GM12878 (cell line): ENCODE results near the gene FAF1. TPM values are rescaled to one million over a fixed set of nuclear protein-coding genes. Genes with fewer than 3 reads are reported as not detected.

Experiments used
- ATAC-seq: fragments of 200-7000 bp; cut with Tn5 transposase; 3 replicates; pipeline ENCODE4 v1.9.1; 2020; ENCODE audit warnings: mild to moderate bottlenecking, moderate library complexity
- BruUV-seq: library from RNA; stranded (reverse); fragments of 400-500 nt; replicated peaks from 2 replicates; lab custom pipeline; 2021; lab: Mats Ljungman, UMichigan
- CTCF ChIA-PET: fragments of 300-600 bp; sonication (Branson Sonifier 250); formaldehyde crosslinking; extraction: SDS; loops from one replicate; lab custom pipeline; 2021; ENCODE audit warnings: inconsistent platforms; lab: Yijun Ruan, JAX
- POLR2A ChIA-PET: fragments of 350-600 bp; formaldehyde crosslinking; extraction: SDS; loops from one replicate; lab custom pipeline; 2021; ENCODE audit warnings: inconsistent platforms; lab: Charles Lee
- RAD21 ChIA-PET: fragments of 300-600 bp; sonication (Branson Sonifier 250); formaldehyde crosslinking; loops from one replicate; lab custom pipeline; 2023; ENCODE audit warnings: antibody characterized with exemption; ENCODE audit not compliant: unreplicated experiment; lab: Charles Lee
- SMC1A ChIA-PET: fragments of 300-600 bp; sonication (Branson Sonifier 250); formaldehyde crosslinking; loops from one replicate; lab custom pipeline; 2023; ENCODE audit not compliant: unreplicated experiment, uncharacterized antibody; lab: Charles Lee
- DNase-seq: peaks from one replicate; pipeline ENCODE4 v3.0.0-alpha.2; 2011; ENCODE audit warnings: low read depth, low spot score
- FAIRE-seq: peaks from 3 replicates; lab custom pipeline; 2011; peaks lifted over from hg19 to GRCh38; lab: Jason Lieb, UNC
- H2AFZ ChIP-seq: 2 replicates; pipeline ENCODE4 v1.6.0; 2011; ENCODE audit warnings: low read depth, low read length, control low read depth; ENCODE audit not compliant: control insufficient read depth
- H3K27ac ChIP-seq: 2 replicates; pipeline ENCODE4 v1.5.1; 2011; ENCODE audit warnings: control low read depth; ENCODE audit not compliant: control insufficient read depth, insufficient read depth
- H3K27me3 ChIP-seq, 2 experiments: replicated peaks in 1 of 2; 2 replicates each; pipeline versions ENCODE4 v1.6.0 to v1.6.1; 2011; ENCODE audit warnings: low read length in 1 of 2; ENCODE audit not compliant: control insufficient read depth in 2 of 2, insufficient read depth in 2 of 2
- H3K36me3 ChIP-seq, 2 experiments: 2 replicates each; pipeline ENCODE4 v1.5.1; 2011; ENCODE audit warnings: low read length in 1 of 2; ENCODE audit not compliant: control insufficient read depth in 2 of 2, insufficient read depth in 2 of 2
- H3K4me1 ChIP-seq: 2 replicates; pipeline ENCODE4 v1.6.1; 2011; ENCODE audit warnings: mild to moderate bottlenecking, low read length, moderate library complexity, mixed read lengths; ENCODE audit not compliant: control insufficient read depth, insufficient read depth
- H3K4me2 ChIP-seq: 2 replicates; pipeline ENCODE4 v1.6.0; 2011; ENCODE audit warnings: control low read depth; ENCODE audit not compliant: control insufficient read depth, insufficient read depth
- H3K4me3 ChIP-seq: fragments of 200-600 bp; sonication (generic); 2 replicates; pipeline ENCODE4 v1.5.1; 2016
- H3K79me2 ChIP-seq: 2 replicates; pipeline ENCODE4 v1.6.0; 2011; ENCODE audit warnings: low read length; ENCODE audit not compliant: control insufficient read depth, insufficient read depth
- H3K9ac ChIP-seq: 2 replicates; pipeline ENCODE4 v1.8.0; 2011; ENCODE audit warnings: low read length, control low read depth, mixed read lengths; ENCODE audit not compliant: control insufficient read depth, insufficient read depth
- H3K9me3 ChIP-seq: replicated peaks from 3 replicates; pipeline ENCODE4 v1.5.1; 2011; ENCODE audit warnings: mild to moderate bottlenecking, low read length; ENCODE audit not compliant: control insufficient read depth, insufficient read depth
- H4K20me1 ChIP-seq: 2 replicates; pipeline ENCODE4 v1.6.0; 2011; ENCODE audit not compliant: control insufficient read depth, insufficient read depth
- BHLHE40 ChIP-seq, 2 experiments: fragments of 450-650 bp in 1 of 2; IDR thresholded peaks; 2 replicates each; pipeline ENCODE4 v1.6.1; 2011 to 2017; ENCODE audit warnings: low read depth in 2 of 2, borderline replicate concordance in 1 of 2, improper control_type of control experiment in 1 of 2, low read length in 1 of 2, mild to moderate bottlenecking in 1 of 2
- CEBPB ChIP-seq, 2 experiments: fragments of 150-350 bp in 1 of 2; IDR thresholded peaks; 2 replicates each; pipeline ENCODE4 v1.6.1; 2012 to 2014; ENCODE audit warnings: low read depth in 2 of 2, low read length in 2 of 2, borderline replicate concordance in 1 of 2, inconsistent platforms in 1 of 2
- DPF2 ChIP-seq: fragments of 450-650 bp; IDR thresholded peaks from 2 replicates; pipeline ENCODE4 v1.6.1; 2017; ENCODE audit warnings: mild to moderate bottlenecking
- GABPA ChIP-seq: IDR thresholded peaks from 2 replicates; pipeline ENCODE4 v1.6.1; 2014; ENCODE audit warnings: antibody characterized with exemption, low read depth, mild to moderate bottlenecking, inconsistent platforms
- IKZF1 ChIP-seq: fragments of 450-650 bp; conservative IDR thresholded peaks from 2 replicates; pipeline ENCODE4 v1.6.1; 2017; ENCODE audit warnings: antibody characterized with exemption, mild to moderate bottlenecking
- MTA2 ChIP-seq: fragments of 450-650 bp; IDR thresholded peaks from 2 replicates; pipeline ENCODE4 v1.6.1; 2016; ENCODE audit warnings: low read depth, mild to moderate bottlenecking, moderate library complexity
- PAX5 ChIP-seq: IDR thresholded peaks from 2 replicates; pipeline ENCODE4 v1.6.1; 2011; ENCODE audit warnings: low read depth, low read length, borderline replicate concordance
- PBX3 ChIP-seq: IDR thresholded peaks from 2 replicates; pipeline ENCODE4 v1.6.1; 2011; ENCODE audit warnings: mild to moderate bottlenecking, low read depth, low read length, moderate library complexity; ENCODE audit not compliant: insufficient replicate concordance
- RB1 ChIP-seq: fragments of 450-650 bp; formaldehyde crosslinking; IDR thresholded peaks from 2 replicates; pipeline ENCODE4 v1.6.1; 2017; ENCODE audit warnings: mild to moderate bottlenecking, borderline replicate concordance
- RCOR1 ChIP-seq: conservative IDR thresholded peaks from 2 replicates; pipeline ENCODE4 v1.6.1; 2012; ENCODE audit warnings: low read depth, low read length, improper control_type of control experiment
- RUNX3 ChIP-seq: IDR thresholded peaks from 2 replicates; pipeline ENCODE4 v1.6.1; 2012; ENCODE audit warnings: low read length, inconsistent platforms
- WRNIP1 ChIP-seq: IDR thresholded peaks from 2 replicates; pipeline ENCODE4 v1.6.1; 2011; ENCODE audit warnings: low read depth, low read length, improper control_type of control experiment, borderline replicate concordance
- ZBTB40 ChIP-seq: fragments of 450-650 bp; IDR thresholded peaks from 2 replicates; pipeline ENCODE4 v1.6.1; 2016; ENCODE audit warnings: mild to moderate bottlenecking, moderate library complexity, borderline replicate concordance
- ZNF384 ChIP-seq: IDR thresholded peaks from 2 replicates; pipeline ENCODE4 v1.6.1; 2012; ENCODE audit warnings: low read depth, mild to moderate bottlenecking, low read length, improper control_type of control experiment, borderline replicate concordance
- WGBS: methylation state at CpG from one replicate; pipeline ENCODE4 v1.1.6; 2016; ENCODE audit warnings: low lambda C conversion rate; ENCODE audit not compliant: insufficient replicate concordance, insufficient coverage; ENCODE audit errors: missing lambda C conversion rate; 5-methylcytosine and 5-hydroxymethylcytosine counted together
- in situ Hi-C: fragments of 300-500 bp; cut with MboI; formaldehyde crosslinking; loops from 9 replicates; pipeline ENCODE4 v1.14.3; 2018; ENCODE audit warnings: mixed read lengths
- intact Hi-C: fragments of 100-400 bp; cut with micrococcal nuclease; formaldehyde crosslinking; loops from one replicate; pipeline ENCODE4 v1.14.2; 2022; ENCODE audit not compliant: unreplicated experiment
- polyA plus RNA-seq, 11 experiments: library from polyadenylated mRNA; depleted of rRNA in 4 of 11; unstranded in 6 of 11; stranded (reverse) in 5 of 11; fragments of >200 nt; fragmentation: Nextera tagmentation in 4 of 11; fragmentation: Illumina TruSeq in 1 of 11; extraction: Ambion mirVana in 4 of 11; extraction: Trizol in 1 of 11; gene quantifications; 1 replicate in 1 of 11; 2 replicates in 10 of 11; pipeline versions ENCODE4 v1.2.1 to v1.2.3, GENCODE V29; 2011 to 2016; ENCODE audit warnings: inconsistent platforms in 2 of 11, missing spikeins in 2 of 11, low read depth in 1 of 11
- total RNA-seq, 4 experiments: library from RNA; depleted of rRNA in 3 of 4; stranded (reverse); fragments of >200 nt in 3 of 4; fragmentation: Illumina TruSeq in 1 of 4; extraction: Trizol in 1 of 4; gene quantifications; 2 replicates each; pipeline versions ENCODE4 v1.2.1 to v1.2.3, GENCODE V29; 2013 to 2021

FAF1 gene
- total and polyA plus RNA-seq, 10 of the 15 experiments (the other 5 are each of a cell fraction or from before 2014, with no cell fraction given) = 8.6 to 54.5 (median 23.7) TPM

GRCh38 chr1:50603274-50604271 lies 356.5 kb downstream of the FAF1 start:
- Histone ChIP-seq H3K27ac (peak overlapping the region; percentile 22; the same call in 1 of the 2 replicates), H3K4me3 (no peak overlapping the region), H2AFZ (no peak overlapping the region), H3K4me1 (no peaks in the 10 kb centered on the region), H3K27me3 (no peaks in the 10 kb centered on the region), H4K20me1 (no peaks in the 10 kb centered on the region), H3K9ac (no peak overlapping the region), H3K36me3 (no peaks in the 10 kb centered on the region), H3K9me3 (no peaks in the 10 kb centered on the region), H3K79me2 (no peaks in the 10 kb centered on the region), H3K4me2 (no peak overlapping the region)
- WGBS = 83% methylated on average over 7 of the region's 7 CpGs
- no peak for FAIRE-seq
- in situ Hi-C loops = loop anchor here (5.0 kb wide), 1 partner anchor 231 kb away; no protein-coding TSS in a partner anchor
- ChIA-PET CTCF (interaction anchor here (0.9 to 12.0 kb wide), 11 partner anchors 10 to 235 kb away, joined by 3 to 151 read pairs (median 5); no protein-coding TSS in a partner anchor), RAD21 (interaction anchor here (1.4 to 9.5 kb wide), 6 partner anchors 9 to 235 kb away, joined by 4 to 63 read pairs (median 12); no protein-coding TSS in a partner anchor), POLR2A (no interaction called here), SMC1A (interaction anchor here (0.7 to 3.5 kb wide), 11 partner anchors 10 to 234 kb away, joined by 3 to 28 read pairs (median 4); no protein-coding TSS in a partner anchor)
- no TSS peak for BruUV-seq
- no peak for TF ChIP-seq WRNIP1
- peak; percentile 17; the same call in 1 of the 2 replicates for TF ChIP-seq ZNF384
- no peak for TF ChIP-seq GABPA
- TF ChIP-seq IKZF1 = 0 out of 2 replicates have a peak, but pooled peaks have one; percentile 10
- TF ChIP-seq PBX3 = no peak
- peak; percentile 70; the same call in 1 of the 2 replicates for TF ChIP-seq MTA2
- no peak for TF ChIP-seq CEBPB (IDR thresholded peaks at IDR 0.05; ENCODE audit: borderline replicate concordance in 1 of 2, low read depth in 2 of 2, low read length in 2 of 2)
- peak in 1 of 2 experiments; percentile 7; a peak in 1 of 4 replicates for TF ChIP-seq BHLHE40 (IDR thresholded peaks at IDR 0.05; ENCODE audit: borderline replicate concordance in 1 of 2, low read depth in 2 of 2, low read length in 1 of 2)
- no peak for TF ChIP-seq PAX5
- TF ChIP-seq DPF2 = 0 out of 2 replicates have a peak, but pooled peaks have one; percentile 29
- TF ChIP-seq RUNX3 = peak; percentile 18; the same call in 1 of the 2 replicates
- no peak for TF ChIP-seq ZBTB40
- TF ChIP-seq RCOR1 = no peak
- no peak for TF ChIP-seq RB1
- no peak for DNase-seq
- intact Hi-C loops = no loop called here
- peak; percentile 66 for ATAC-seq
